HT-29 (cell line): Measurements from ENCODE around the gene DBNDD2. TPM values are rescaled to one million over a fixed set of nuclear protein-coding genes. Genes with fewer than 3 reads are reported as not detected.
A peak's percentile ranks its signal among the peaks of the same experiment; 100 is the strongest.

Experiments
- DNase-seq: peaks from one replicate; pipeline ENCODE4 v3.0.0-alpha.2; 2015; ENCODE audit warnings: low spot score
- total RNA-seq: library from RNA; depleted of rRNA; stranded (reverse); fragments of >200 nt; shearing (Covaris generic); gene quantifications from 2 replicates; pipeline ENCODE4 v1.2.3, GENCODE V29; 2014

Gene DBNDD2
- total RNA-seq, 1 experiment from 2014 or later = 66.6 TPM

- peak; percentile 92 for DNase-seq
Measured at GRCh38 chr20:45415822-45416637, 7.9 kb downstream of the DBNDD2 start, which contains the start of gene PIGT. Gene PIGT, plus strand, starts transcription at chr20:45416141. Its CDS starts 16 bp downstream, at chr20:45416157.

- no peak for DNase-seq
Measured at GRCh38 chr20:45416917-45417316, 8.8 kb downstream of the DBNDD2 start.

GRCh38 chr20:45419188-45420091 is 11.4 kb downstream of the DBNDD2 start:
- peak; percentile 96 for DNase-seq

- DNase-seq = no peak
Measured at GRCh38 chr20:45420125-45420524, 12.0 kb downstream of the DBNDD2 start.

- DNase-seq = no peak
Measured at GRCh38 chr20:45423700-45424099, 15.6 kb downstream of the DBNDD2 start.

- no peak for DNase-seq
Measured at GRCh38 chr20:45425561-45425960, 17.5 kb downstream of the DBNDD2 start.

- no peak for DNase-seq
Measured at GRCh38 chr20:45426320-45427016, 18.4 kb downstream of the DBNDD2 start.

GRCh38 chr20:45427236-45428149 is 19.4 kb downstream of the DBNDD2 start:
- DNase-seq = no peak

GRCh38 chr20:45429618-45430017 is 21.5 kb downstream of the DBNDD2 start:
- no peak for DNase-seq

GRCh38 chr20:45432294-45432693 is 24.2 kb downstream of the DBNDD2 start:
- no peak for DNase-seq

- no peak for DNase-seq
Measured at GRCh38 chr20:45433316-45433715, 25.2 kb downstream of the DBNDD2 start.

GRCh38 chr20:45433976-45434375 is 25.9 kb downstream of the DBNDD2 start:
- DNase-seq = no peak

- peak; percentile 98 for DNase-seq
Measured at GRCh38 chr20:45436732-45437485, 28.8 kb downstream of the DBNDD2 start.

GRCh38 chr20:45440424-45440823 is 32.3 kb downstream of the DBNDD2 start:
- DNase-seq = no peak

- DNase-seq = no peak
Measured at GRCh38 chr20:45440891-45441685, 33.0 kb downstream of the DBNDD2 start.

GRCh38 chr20:45441746-45442145 is 33.7 kb downstream of the DBNDD2 start:
- no peak for DNase-seq

- peak; percentile 25 for DNase-seq
Measured at GRCh38 chr20:45444050-45444449, 36.0 kb downstream of the DBNDD2 start.

GRCh38 chr20:45445805-45446562 is 37.9 kb downstream of the DBNDD2 start:
- DNase-seq = peak; percentile 93
